Osteocyte (in vitro differentiated cells): ENCODE data around the gene COX10. TPM values are rescaled to one million over a fixed set of nuclear protein-coding genes. Genes with fewer than 3 reads are reported as not detected.

Experiments
- DNase-seq: peaks from one replicate; pipeline ENCODE4 v3.0.0; 2021; ENCODE audit warnings: mixed read lengths; ENCODE audit not compliant: unreplicated experiment; ENCODE audit errors: extremely low spot score
- H3K27ac Mint-ChIP-seq: one replicate; pipeline ENCODE4 v1.8.0; 2021; ENCODE audit warnings: mild to moderate bottlenecking, mixed read lengths; ENCODE audit not compliant: unreplicated experiment
- H3K27me3 Mint-ChIP-seq: one replicate; pipeline ENCODE4 v1.8.0; 2021; ENCODE audit warnings: mixed read lengths; ENCODE audit not compliant: unreplicated experiment
- H3K36me3 Mint-ChIP-seq: one replicate; pipeline ENCODE4 v1.8.0; 2021; ENCODE audit warnings: mixed read lengths; ENCODE audit not compliant: unreplicated experiment
- H3K4me1 Mint-ChIP-seq: one replicate; pipeline ENCODE4 v1.8.0; 2021; ENCODE audit warnings: mixed read lengths; ENCODE audit not compliant: unreplicated experiment
- H3K4me3 Mint-ChIP-seq: one replicate; pipeline ENCODE4 v1.8.0; 2021; ENCODE audit warnings: mild to moderate bottlenecking, moderate library complexity, mixed read lengths; ENCODE audit not compliant: unreplicated experiment
- H3K9me3 Mint-ChIP-seq: one replicate; pipeline ENCODE4 v1.8.0; 2021; ENCODE audit warnings: mixed read lengths; ENCODE audit not compliant: unreplicated experiment
- total RNA-seq: library from RNA; stranded (reverse); gene quantifications from 2 replicates; pipeline ENCODE4 v1.2.1, GENCODE V29; 2021
- TF ChIP-seq, protein P1 (sequence below): fragments of 200-600 bp; sonication (generic); IDR thresholded peaks from 2 replicates; pipeline ENCODE4 v1.5.0; 2021; ENCODE audit warnings: antibody characterized with exemption, mild to moderate bottlenecking, moderate library complexity

The COX10 gene
- total RNA-seq, 1 donor from 2014 or later, result 15.6 TPM

DNA sequence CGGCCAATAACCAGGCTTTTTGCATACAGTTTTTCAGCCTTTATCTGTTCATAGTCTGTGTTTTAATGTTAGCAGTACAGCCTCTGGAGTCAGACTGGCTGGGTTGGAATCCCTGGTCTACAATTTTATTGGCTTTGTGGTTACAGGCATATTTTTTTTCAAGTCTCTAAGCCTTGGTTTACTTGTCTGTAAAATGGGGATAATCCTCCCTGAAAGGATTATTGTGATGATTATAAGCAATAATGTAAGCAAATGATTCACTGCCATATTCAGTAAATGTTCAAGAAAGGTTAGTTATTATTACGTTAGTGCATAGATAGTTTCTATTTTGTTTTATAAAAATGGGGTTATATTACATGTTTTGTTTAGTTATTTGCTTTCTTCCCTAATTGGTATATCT, 15.7 kb downstream of the COX10 start:
- Mint-ChIP-seq H3K9me3 (no peaks in the 10 kb centered on the region), H3K27ac (no peak overlapping the region), H3K36me3 (peaks cover 12% of the 10 kb centered on the region), H3K27me3 (no peaks in the 10 kb centered on the region), H3K4me1 (no peaks in the 10 kb centered on the region), H3K4me3 (no peak overlapping the region)
- DNase-seq, result no peak
- TF ChIP-seq, protein P1, sequence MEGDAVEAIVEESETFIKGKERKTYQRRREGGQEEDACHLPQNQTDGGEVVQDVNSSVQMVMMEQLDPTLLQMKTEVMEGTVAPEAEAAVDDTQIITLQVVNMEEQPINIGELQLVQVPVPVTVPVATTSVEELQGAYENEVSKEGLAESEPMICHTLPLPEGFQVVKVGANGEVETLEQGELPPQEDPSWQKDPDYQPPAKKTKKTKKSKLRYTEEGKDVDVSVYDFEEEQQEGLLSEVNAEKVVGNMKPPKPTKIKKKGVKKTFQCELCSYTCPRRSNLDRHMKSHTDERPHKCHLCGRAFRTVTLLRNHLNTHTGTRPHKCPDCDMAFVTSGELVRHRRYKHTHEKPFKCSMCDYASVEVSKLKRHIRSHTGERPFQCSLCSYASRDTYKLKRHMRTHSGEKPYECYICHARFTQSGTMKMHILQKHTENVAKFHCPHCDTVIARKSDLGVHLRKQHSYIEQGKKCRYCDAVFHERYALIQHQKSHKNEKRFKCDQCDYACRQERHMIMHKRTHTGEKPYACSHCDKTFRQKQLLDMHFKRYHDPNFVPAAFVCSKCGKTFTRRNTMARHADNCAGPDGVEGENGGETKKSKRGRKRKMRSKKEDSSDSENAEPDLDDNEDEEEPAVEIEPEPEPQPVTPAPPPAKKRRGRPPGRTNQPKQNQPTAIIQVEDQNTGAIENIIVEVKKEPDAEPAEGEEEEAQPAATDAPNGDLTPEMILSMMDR, result no peak

DNA sequence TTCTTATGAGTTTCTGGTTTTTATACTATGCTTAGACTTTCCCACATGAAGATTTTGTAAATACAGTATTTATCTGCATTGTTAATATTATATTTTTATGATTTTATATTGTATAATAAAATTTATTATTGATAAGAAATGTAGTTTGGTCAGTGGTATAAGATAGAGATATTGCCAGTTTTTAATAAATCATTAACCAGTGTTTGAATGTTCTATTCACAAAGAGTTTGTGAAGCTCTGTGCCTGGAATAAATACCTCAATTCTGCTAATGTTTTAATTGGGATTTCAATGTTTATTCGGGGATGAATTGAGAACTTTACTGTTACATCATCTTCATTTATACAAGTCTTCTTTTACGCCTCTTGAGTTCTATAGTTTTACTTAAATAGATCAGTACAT, 16.9 kb downstream of the COX10 start:
- no peaks in the 10 kb centered on the region for H3K27me3 Mint-ChIP-seq
- peaks cover 6% of the 10 kb centered on the region for H3K36me3 Mint-ChIP-seq
- H3K4me3 Mint-ChIP-seq, result no peak overlapping the region
- TF ChIP-seq, protein P1, result no peak
- no peaks in the 10 kb centered on the region for H3K9me3 Mint-ChIP-seq
- no peak overlapping the region for H3K27ac Mint-ChIP-seq
- H3K4me1 Mint-ChIP-seq, result peaks cover 3% of the 10 kb centered on the region
- no peak for DNase-seq

DNA sequence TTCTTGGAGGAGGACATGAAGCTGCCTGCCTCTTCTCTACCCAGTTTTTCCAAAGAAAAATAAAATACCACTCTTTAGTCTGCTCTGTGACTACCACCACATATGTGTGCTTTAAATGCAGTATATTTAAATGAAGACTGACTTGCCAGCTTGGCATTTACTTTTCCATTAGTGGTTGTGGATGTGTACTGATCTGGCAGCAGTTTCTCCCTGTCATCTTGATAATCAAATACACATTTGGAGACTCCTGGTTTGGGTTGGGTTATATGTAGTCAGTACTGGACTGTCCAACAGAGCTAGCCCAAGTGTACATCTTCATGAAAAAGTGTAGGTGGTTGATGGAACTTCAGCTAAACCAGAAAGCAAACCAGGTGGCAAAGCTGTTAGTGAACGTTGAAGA, 19.9 kb downstream of the COX10 start:
- peaks cover 6% of the 10 kb centered on the region for H3K36me3 Mint-ChIP-seq
- H3K9me3 Mint-ChIP-seq, result no peaks in the 10 kb centered on the region
- no peak overlapping the region for H3K4me3 Mint-ChIP-seq
- no peak for DNase-seq
- H3K27ac Mint-ChIP-seq, result no peak overlapping the region
- H3K4me1 Mint-ChIP-seq, result peaks cover 11% of the 10 kb centered on the region
- H3K27me3 Mint-ChIP-seq, result no peaks in the 10 kb centered on the region
- TF ChIP-seq, protein P1, result no peak

DNA sequence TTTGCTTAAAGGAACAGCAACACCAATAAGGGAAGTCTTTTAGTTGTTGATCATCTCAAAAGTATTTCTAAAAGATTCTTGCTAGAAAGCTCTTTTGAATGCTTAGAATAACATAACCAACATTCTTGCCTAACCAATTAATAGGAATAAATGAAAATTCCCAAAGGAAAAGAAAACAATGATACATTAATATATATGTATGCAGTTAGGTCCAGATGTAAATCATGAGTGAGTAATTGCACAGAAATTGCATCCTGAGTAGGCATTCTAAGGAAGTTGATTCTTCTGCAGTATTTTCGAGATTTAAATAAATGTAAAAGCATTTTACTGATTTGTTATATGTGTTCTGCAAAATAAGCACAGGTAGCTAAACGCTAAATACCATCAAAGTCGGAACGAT, 22.1 kb downstream of the COX10 start:
- TF ChIP-seq, protein P1, result no peak
- no peaks in the 10 kb centered on the region for H3K9me3 Mint-ChIP-seq

DNA sequence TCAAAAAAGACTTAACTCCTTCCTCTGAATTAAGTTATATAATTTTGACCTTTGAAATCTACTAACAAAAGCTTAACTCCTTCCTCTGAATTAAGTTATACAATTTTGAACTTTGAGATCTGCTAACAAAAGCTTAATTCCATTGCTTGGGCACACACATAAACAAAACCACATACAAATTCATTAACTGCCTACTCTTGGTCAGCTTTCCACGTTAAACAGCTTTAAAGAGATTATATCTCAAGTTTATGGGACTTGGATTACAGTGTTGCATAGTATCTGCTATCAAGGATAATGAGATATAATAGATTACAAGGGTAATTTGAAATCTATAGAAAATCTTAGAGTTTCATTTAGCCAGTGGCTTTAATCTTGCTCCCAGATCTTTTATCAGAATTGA, 23.5 kb downstream of the COX10 start:
- no peaks in the 10 kb centered on the region for H3K9me3 Mint-ChIP-seq
- peaks cover 8% of the 10 kb centered on the region for H3K36me3 Mint-ChIP-seq
- H3K4me1 Mint-ChIP-seq, result peaks cover 15% of the 10 kb centered on the region
- TF ChIP-seq, protein P1, result no peak
- no peak overlapping the region for H3K27ac Mint-ChIP-seq
- DNase-seq, result no peak
- H3K27me3 Mint-ChIP-seq, result no peaks in the 10 kb centered on the region
- no peak overlapping the region for H3K4me3 Mint-ChIP-seq

More for the DNA sequence above, 22.1 kb downstream of the COX10 start:
- Mint-ChIP-seq H3K36me3 (peaks cover 8% of the 10 kb centered on the region), H3K4me1 (peaks cover 11% of the 10 kb centered on the region), H3K27ac (no peak overlapping the region), H3K4me3 (no peak overlapping the region), H3K27me3 (no peaks in the 10 kb centered on the region)
- DNase-seq, result no peak
